GM18508 (cell line): Measurements from ENCODE around the gene DMD.

Experiments used
- ATAC-seq: cut with Tn5 transposase; IDR thresholded peaks from one replicate; pipeline ENCODE4 v1.9.1; 2021; ENCODE audit warnings: moderate number of reproducible peaks; ENCODE audit not compliant: insufficient read depth, unreplicated experiment

Gene DMD

DNA sequence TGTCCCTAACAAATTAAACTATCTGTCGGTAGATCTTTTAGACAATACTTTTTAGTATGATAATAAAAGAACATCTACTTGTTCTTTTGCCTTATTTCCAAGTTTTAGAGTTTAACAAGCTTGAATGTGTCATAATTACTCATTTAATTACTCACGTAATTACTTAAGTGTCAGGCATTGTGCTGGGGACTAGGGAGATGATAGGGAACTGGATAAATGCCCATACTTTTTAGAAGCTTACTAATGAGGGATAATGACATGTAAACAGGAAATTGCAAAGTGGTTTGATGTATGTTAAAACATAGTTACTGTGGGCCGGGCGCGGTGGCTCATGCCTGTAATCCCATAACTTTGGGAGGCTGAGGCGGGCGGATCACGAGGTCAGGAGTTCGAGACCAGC lies 158.3 kb downstream of the DMD start:
- ATAC-seq: no peak

DNA sequence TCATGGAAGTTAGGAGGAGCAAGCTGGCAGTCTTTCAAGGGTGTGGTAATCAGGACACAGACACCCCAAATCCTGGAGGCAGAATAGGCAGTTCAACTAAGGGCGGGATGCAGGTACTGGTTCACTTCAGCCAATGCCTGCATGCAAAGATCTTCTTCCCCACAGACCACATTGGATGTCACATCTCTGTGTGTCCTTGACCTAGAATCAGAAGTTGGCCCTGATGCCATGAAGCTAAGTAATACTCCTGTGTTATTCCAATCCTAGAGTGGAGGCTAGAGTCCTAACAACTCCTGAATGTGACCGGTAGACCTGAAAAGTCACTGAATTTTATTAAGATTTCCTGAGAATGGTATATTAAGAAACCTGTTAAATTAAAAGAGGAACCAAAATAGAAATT lies 165.5 kb downstream of the DMD start:
- no peak for ATAC-seq

DNA sequence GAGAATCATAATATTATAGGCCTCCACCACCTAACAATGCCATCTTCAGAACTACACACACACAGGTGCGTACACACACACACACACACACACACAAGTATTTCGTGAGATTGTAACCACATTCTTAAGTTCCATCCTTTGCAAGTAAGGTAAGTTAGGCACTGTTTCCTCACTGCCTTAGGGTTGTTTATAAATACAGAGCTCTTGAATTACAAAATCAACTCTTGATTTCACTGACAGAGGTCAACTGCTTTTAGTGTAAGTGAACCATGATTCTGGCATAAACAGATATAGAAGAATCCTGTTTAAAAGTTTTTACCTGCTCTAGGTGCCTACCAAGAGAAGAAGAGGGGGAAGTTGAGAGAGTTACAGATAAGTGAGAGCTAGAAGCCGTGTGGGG lies 166.1 kb downstream of the DMD start:
- ATAC-seq: no peak

DNA sequence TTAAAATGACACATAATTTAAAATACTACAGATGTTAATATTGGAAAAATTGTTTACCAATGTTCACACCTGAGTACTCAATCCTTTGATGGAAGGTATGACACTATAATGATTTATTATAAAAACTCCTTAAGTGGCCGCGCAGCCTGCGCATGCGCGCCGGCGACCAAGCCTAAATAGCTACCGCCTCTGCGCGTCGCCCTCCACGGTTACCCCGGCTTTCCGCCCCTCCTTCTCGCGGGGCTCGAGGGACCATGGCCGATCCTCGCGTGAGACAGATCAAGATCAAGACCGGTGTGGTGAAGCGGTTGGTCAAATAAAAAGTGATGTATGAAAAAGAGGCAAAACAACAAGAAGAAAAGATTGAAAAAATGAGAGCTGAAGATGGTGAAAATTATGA lies 170.2 kb downstream of the DMD start:
- no peak for ATAC-seq

DNA sequence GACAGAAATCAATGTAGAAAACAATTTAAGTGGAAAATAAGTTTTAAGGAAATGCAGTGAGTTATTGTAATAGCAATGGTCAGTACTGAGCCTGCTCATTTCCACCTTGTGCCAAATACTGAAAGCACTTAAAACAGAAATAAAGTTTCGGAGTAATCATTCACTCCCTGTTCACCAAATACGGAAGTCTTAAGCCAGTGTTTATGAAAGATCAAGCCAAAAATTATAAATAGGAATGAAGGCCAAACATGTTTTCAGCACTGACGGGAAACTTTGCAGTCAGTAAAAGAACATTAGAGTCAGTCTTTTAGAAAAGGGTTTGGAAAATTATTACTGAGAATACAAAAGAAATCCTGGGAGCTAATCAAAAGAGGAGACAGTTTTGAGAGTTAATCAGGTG lies 178.6 kb downstream of the DMD start:
- ATAC-seq: no peak

DNA sequence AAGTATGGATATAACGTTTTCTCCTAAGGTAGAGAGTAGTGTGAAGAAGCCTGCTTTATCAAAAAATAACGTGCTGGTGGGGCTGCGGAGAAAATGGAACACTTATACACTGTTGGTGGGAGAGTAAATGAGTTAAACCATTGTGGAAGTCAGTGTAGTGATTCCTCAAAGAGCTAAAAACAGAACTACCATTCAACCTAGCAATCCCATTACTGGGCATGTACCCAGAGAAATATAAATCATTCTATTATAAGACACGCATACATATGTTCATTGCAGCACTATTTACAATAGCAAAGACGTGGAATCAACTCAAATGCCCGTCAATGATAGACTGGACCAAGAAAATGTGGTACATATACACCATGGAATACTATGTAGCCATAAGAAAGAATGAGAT lies 196.4 kb downstream of the DMD start:
- ATAC-seq: no peak

DNA sequence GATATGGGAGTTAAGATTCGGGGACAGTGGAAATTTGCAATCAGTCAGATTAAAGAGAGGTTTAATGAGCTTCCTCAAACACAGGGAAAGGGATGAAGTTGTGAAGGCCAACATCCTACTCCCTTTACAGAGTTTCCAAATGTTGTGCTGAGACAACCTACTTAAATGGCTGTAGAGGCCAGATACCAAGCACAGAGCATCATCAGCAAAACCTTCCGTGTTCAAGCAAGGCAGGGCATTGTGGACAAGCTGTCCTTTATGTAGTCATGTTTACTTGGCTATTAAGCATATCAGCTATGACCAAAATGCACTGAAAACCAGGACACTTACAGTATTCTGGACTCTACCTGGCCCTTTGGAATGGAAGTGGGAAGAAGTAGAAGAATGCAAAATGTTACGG lies 197.3 kb downstream of the DMD start:
- ATAC-seq: no peak

DNA sequence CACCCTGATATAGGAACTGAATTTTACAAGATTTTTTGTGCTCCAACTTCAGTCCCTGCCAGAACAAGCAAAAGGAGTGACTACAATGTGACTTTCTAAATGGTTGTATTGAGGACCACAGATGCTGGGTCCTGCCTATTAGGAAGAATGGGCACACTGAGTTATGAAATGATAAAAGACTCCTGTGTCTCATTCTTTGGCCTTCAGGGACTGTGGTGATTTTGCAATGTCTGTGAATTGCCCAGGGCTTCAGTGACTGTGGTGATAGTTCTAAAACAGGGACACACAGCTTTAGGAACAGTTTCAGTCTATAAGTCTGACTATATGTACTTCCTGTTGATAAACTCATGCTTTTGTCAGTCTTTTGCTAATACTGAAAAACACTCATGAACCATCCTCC lies 210.2 kb downstream of the DMD start:
- ATAC-seq: no peak

DNA sequence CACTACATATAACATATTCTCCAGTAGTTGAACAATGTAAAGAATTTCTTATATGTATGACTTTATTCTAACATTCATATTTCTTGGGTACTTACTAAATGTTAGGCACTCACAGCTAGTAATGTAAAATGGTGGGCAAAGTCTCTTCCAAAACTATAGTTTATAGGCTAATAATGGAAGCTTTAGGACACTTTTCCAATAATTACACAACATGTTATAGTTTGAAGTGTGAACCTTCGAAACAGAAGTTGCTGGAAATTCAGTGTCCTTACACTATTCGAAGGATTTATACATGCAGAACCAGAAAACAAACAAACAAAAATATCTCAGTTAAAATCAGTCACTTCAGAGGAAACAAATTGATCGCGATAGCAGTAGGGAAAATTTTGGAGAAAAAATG lies 212.6 kb downstream of the DMD start:
- no peak for ATAC-seq

DNA sequence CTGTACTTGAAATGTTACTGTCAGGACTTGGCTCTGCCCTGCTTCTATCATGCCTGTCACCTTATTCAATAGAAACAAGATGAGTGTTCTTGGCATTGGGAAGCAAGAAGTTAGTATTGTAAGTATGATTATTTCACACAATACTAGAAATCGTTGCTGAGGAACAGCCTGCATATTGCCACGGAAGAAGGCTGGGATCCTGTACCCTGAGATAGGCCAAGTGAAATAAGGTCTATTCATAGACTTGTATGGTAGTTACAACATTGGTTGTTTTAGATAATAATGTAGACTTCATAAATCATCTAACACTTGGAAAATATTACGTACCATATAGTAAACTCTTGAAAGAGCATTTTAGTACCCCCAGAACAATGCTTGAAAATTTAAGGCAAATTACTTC lies 215.9 kb downstream of the DMD start:
- no peak for ATAC-seq

DNA sequence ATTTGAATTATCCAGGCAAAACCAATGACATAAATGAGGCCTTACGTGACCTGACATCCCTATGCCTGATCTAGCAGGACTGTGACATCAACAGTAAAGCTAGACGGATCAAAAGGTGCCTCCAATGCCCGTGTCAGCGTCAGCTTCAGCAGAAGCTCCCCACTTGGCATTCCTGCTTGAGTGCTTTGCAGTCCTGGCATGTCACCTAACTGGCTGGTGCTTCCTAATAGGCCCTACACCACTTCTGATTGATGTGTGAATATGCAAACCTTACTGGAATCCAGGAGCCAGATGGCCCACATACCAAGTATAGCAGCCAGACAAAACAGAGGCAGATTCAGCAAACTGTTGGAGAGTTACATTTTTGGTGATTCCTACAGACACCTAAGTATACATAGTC lies 224.2 kb downstream of the DMD start:
- no peak for ATAC-seq

DNA sequence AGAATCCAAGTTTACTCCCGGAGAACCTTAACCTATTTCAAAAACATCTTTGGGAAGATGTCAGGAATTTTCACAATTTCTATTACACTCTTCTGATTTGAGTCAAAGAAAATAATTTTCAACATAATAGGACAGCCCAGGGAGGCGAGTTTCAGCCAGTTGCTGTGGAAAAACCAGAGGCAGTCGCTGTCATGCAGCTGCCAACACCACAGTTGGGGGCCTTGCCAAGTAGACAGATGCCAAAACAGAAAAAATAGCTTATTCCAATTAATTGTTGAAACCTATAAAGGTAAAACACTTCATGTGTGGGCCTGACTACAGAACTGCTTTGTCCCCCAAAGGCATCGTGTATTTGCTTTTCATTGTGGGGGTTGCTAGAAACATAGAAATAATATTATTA lies 225.8 kb downstream of the DMD start:
- no peak for ATAC-seq

DNA sequence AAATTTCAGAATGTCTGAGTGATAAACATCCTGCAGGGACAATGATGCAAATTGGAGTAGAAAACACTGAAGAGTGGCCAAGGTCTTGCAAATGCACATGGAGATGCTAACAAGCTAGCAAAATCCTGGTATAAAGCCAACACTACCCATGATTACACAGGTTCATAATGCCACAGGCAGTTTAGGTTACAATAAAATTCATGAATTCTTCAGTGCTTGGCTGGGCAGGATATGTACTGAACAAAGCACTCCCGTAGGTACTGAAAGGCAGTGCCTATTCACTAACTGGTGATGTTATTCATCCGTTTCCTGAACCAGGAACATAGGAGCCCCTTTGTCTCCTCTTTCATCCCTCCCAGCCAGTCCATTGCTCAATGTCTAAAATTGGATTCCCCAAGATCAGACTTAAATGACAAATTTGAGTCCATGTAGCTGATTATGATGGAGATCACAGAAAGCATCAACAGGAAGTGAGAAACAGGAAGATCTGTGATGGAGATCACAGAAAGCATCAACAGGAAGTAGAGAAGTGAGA lies 244.5 kb downstream of the DMD start:
- no peak for ATAC-seq

DNA sequence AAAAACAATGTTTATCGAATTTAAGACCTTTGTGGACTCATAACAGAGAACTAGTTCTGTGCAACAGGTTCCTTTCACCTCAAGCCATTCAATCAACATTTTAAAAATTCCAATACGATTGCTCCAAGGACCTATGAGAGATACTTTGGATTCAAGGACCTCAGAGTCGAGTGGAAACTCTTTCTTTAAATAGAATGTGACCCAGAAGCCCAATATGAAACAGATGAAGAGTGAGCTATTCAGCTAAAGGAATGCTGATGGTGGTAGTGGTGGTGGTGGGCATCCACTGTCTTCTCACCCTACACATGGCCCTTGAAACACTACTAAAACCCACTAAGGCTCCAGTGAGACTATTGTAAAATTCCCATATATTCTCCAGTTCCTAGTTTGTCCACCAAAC lies 257.2 kb downstream of the DMD start:
- no peak for ATAC-seq

DNA sequence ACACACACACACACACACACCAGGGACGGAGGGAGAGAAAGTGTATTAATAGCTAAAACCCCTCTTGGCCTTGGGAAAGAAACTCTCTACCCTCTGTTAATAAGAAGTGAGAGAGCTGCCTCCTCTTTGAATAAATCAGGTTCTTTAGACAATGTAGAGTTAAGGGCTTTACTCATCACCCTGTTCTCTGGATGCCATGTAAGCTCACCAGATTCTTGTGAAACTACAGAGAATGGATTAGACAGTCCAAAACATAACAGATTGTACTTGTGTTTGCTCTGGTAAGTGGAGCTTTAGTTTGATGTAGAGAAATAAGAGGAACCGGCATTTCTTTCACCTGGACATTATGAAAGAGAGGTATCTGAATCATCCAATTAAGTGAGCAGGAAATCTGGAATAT lies 263.2 kb downstream of the DMD start:
- ATAC-seq: no peak

DNA sequence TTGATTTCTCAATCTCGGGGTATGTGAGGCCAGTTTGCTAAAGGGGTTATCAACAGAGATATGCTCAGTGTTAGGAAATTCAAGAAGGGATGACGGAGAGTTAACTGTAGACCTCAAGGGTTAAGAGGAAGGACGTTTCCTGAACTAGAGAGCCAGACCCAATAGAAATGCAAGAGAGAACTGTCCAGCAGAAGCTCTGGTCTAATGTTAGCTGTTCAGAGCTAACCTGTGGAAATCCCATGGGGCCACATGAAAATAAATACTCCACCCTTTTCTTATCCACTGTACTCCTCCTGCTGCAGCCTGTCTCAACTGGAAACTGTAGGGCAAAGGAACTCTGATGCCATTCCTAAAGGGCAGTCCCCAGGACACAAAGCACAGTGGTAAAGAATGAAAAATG lies 274.3 kb downstream of the DMD start:
- ATAC-seq: no peak

DNA sequence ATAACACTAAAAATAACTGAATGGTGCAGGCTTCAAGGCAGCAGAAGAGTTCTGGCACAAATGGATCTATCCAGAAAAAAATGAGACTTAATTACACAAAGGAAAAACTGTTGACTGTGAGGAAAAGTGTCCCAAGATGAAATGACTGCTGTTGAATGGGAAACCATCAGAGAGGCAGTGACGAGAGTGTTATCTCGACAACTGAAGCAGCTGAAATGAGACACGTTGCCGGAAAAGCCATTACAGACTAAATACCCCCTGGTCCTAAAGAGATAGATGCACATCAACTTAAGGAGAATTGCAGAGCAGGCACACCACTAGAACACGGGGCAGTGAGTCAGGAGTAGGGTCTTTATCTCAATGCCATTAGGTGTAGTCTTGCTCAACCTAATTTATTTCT lies 277.8 kb downstream of the DMD start:
- ATAC-seq: no peak

DNA sequence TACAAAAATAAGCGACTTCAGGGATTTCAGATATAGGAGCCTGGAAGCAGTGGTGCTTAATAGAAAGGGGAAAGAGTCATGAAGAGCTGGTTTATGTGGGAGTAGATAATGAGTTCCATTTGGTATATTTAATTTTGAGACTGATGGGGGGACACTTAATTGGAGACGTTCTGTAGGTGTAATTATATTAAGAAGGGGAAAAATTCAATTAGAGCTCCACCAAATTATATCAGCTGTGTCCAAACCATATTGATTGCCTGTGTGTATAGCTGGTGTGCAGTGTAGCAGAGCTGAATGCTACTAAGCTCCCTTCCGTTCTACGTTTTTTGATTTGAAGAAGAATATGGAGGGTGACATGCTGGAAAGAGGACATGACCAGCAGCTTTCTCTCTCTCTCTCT lies 282.3 kb downstream of the DMD start:
- no peak for ATAC-seq

DNA sequence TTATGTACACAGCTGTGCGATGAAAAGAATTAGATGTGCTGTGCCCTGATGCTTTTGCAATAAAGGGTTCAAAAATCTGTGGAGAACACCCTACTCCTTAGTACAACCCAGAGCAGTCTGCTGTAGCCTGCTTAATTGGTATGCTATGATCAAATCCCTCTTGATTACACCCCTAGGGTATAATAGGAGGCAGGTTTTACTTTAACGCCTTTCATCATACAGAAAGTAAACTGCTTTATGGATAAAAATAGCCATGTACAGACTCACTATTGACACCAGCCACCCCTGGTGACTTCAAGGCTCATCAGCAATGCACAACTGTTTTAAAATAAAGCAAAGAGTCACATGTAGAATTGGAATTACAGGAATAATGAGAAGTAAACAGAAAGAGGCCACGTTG lies 315.3 kb downstream of the DMD start:
- no peak for ATAC-seq

DNA sequence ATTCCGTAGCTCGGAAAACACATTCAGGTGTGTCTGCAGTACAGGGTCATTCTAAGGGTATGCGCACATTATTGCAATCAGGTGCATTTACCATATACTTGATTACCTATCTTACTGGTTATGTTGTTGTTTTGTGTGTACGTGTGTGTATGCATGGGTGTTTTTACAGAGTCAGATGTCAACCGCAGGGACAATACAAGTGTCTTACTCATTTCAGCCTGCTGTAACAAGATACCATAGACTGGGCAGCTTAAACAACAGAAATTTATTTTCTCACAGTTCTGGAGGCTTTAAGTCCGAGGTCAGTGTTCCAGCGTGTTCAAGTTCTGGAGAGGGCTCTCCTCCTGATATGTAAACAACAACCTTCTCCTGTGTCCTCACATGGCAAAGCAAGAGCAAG lies 316.7 kb downstream of the DMD start:
- no peak for ATAC-seq

DNA sequence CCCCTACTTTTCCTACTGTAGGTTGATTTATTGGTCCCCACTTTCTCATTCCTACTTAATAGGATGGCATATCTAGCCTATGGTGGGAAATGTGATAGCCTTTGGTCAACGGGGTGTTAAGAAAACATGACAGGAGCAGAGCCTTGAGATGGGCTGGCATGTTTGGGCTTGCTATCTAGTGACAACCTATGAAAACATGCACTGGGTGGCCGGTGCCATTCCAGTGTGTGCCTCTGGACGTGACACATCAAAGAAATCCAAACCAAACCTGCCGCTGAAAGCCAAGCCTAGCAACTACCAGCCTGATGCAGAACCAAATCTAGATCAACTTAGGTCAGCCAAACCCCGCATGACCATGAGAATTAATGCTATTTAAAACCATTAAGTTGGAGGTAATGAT lies 317.6 kb downstream of the DMD start:
- no peak for ATAC-seq

DNA sequence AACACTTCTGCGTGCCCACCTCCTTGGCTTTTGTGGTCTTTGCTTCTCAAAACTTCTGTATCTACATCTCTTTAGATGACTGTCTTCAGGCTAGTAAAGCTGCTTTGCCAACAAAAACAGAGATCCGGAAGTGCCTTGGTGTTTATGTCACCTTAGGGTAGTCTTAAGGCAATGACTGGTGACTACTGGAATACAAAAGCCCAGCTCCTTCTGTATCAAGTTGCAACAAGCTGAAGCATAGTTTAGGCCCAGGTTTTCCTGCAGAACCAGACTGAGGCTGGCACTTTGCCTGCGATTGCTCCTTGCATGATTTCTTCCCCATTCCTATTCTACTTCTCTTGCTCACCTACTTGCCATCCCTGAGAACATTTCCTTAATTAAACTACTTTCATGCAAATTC lies 333.8 kb downstream of the DMD start:
- ATAC-seq: no peak

DNA sequence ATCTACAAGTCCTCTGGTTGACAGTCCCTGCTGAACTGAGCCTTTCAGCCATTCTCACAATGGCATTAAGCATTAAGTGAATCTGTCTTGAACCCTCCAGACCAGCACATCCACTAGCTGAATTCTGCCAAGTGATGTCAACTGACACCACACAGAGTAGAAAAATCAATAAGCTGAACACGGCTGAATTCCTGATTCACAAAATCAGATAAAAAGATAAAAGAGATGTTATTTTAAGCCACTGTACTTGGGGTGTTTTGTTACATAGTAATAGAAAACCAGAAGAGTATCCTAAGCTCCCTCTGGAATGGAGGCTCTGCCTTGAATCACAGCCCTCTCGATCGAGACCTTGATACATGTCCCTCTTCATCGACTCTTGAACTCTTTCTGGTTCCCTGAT lies 336.5 kb downstream of the DMD start:
- ATAC-seq: no peak
